GM12875 (cell line): Measurements from ENCODE around the gene VAV1.

Experiments
- H3K4me3 ChIP-seq: one replicate; pipeline ENCODE4 v1.5.1; 2011; ENCODE audit warnings: low read depth, low read length, control low read depth
- TF ChIP-seq, protein P1 (sequence below): IDR thresholded peaks from 2 replicates; pipeline ENCODE4 v1.5.1; 2011; ENCODE audit warnings: low read depth, mild to moderate bottlenecking, control low read depth, inconsistent platforms, low read length, moderate library complexity, borderline replicate concordance; ENCODE audit not compliant: insufficient read depth

The VAV1 gene

DNA sequence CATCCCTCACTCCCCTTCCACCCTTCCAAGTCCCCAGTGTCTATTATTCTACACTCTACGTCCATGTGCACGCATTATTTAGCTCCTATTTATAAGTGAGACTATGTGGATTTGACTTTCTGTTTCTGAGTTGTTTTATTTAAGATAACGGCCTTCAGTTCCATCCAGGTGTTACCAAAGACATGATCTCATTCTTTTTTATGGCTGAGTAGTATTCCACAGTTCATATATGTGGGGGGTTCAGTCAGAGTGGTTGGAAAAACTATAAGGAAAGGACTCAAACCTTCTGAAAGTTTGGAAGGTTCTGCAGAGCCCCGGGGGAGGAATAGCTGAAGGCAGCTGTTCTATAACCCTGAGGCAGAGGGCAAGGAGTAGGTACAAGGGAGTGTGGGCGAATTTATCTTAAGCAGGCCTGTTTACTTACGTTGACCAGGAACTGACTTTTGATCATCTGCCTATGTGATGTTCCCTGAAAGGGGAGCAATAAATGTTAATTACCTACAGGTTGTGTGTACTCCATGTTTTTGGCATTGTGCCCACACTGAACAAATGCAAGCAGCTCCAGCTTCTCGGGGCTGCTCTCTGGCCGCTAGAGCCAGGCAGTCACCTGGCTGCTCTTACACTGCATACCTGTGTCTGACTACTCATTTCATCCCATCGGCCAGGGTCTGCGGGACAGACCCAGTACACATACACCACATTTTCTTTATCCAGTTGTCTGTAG is 101.4 kb downstream of the VAV1 start:
- TF ChIP-seq, protein P1, sequence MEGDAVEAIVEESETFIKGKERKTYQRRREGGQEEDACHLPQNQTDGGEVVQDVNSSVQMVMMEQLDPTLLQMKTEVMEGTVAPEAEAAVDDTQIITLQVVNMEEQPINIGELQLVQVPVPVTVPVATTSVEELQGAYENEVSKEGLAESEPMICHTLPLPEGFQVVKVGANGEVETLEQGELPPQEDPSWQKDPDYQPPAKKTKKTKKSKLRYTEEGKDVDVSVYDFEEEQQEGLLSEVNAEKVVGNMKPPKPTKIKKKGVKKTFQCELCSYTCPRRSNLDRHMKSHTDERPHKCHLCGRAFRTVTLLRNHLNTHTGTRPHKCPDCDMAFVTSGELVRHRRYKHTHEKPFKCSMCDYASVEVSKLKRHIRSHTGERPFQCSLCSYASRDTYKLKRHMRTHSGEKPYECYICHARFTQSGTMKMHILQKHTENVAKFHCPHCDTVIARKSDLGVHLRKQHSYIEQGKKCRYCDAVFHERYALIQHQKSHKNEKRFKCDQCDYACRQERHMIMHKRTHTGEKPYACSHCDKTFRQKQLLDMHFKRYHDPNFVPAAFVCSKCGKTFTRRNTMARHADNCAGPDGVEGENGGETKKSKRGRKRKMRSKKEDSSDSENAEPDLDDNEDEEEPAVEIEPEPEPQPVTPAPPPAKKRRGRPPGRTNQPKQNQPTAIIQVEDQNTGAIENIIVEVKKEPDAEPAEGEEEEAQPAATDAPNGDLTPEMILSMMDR, result no peak

DNA sequence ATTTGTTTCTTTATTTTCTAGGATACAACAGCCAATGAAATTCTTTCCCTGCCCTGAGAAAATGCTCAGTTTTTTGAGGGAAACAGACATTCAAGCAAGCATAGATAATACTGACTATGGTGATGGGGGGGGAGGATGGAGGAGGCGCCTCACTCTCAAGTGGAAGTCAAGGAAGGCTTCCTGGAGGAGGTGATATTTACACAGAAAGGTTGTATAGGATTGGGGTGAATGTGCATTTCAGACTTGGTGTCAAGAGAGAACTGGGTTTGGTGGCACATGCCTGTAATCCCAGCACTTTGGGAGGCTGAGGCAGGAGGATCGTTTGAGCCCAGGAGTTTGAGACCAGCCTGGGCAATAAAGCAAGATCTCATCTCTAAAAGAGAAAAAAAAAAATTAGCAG is 102.7 kb downstream of the VAV1 start:
- TF ChIP-seq, protein P1, result no peak
- no peak overlapping the region for H3K4me3 ChIP-seq

More for the DNA sequence above, 101.4 kb downstream of the VAV1 start:
- no peak overlapping the region for H3K4me3 ChIP-seq

DNA sequence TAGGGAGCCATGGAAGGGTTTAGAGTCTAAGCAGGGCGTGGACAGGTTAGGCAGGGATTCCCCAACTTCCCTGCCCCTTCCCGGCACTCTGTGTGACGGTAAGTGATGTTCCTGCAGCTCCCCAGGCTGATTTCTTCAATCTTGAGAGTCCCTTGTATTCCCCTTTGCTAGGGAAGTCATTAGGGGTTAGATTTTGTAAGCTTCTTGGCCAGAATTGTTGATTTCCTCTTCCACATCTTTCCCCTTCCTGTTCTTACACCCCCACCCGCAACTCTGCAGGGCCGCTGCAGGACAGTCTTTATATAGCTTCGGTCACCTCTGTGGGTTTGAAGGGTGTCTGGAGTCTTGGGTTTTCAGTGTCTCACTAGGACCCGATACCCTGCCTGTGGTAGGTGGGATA is 104.2 kb downstream of the VAV1 start:
- TF ChIP-seq, protein P1, result no peak
- H3K4me3 ChIP-seq, result no peak overlapping the region

DNA sequence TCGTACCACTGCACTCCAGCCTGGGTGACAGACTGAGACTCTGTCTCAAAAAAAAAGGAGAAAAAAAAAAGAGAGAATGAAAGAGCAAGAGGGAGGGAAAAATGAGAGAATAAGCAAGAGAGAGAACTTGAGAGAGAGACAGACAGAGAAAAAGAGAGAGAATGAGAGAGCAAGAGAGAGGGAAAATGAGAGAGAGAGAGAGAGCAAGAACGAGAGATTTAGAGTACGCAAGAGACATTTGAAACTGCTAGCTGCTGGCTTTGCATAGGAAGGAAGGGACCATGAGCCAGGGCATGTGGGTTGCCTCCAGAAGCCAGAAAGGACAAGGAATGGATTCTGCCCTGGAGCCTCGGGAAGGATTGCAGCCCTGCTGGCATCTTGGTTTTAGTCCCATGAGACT is 105.3 kb downstream of the VAV1 start:
- TF ChIP-seq, protein P1, result no peak
- H3K4me3 ChIP-seq, result no peak overlapping the region

DNA sequence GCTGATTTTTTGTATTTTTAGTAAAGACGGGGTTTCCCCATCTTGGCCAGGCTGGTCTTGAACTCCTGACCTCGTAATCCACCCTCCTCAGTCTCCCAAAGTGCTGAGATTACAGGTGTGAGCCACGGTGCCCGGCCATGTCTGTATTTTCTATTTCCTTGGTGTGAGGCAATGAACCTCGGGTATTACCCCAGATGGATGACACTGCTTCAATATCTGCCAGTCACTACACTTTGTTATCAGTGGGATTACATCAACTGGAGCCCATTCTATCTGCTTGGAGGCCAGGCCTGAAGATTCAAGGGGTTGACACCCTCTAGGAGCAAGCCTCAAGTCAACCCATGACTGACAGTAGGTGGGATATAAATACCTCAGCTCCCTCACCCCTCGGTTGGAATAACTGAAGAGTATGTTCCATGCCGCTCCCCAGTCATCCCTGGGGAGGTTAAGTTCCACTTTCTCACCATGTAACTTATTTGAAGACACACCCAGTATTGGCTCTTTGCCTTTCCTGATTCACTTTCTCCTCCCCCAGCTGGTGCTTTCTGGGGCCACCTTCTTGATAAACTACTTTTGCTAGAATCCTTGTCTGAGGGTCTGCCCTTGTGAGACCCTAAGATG is 113.9 kb downstream of the VAV1 start:
- TF ChIP-seq, protein P1, result no peak

DNA sequence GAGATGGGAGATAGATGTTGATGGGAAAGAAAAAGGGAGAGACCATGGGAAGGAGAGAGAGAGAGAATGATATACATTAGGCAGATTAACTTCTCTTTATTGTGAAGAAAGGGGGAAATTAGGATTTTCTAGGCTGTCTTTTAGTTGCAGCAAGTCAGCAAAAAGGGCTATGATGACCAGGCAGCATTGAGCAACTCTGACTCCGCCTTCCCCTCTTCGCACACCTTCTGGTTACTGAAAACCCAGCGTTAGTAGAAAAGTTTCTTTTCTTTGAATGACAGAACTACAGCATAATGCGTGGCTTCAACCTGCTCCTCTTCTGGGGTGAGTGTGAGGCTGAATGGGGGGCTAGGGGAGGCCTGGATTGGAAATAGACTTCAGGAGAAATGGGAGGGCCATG is 114.8 kb downstream of the VAV1 start, which contains the start of gene ADGRE1:
Gene ADGRE1, plus strand, starts transcription at position 264 of the 400 bp plus-strand sequence. Its CDS starts 30 bp downstream, at position 294.
- no peak within 1 kb of the TSS for H3K4me3 ChIP-seq
- TF ChIP-seq, protein P1, result no peak

More for the DNA sequence above, 113.9 kb downstream of the VAV1 start:
- no peak overlapping the region for H3K4me3 ChIP-seq

DNA sequence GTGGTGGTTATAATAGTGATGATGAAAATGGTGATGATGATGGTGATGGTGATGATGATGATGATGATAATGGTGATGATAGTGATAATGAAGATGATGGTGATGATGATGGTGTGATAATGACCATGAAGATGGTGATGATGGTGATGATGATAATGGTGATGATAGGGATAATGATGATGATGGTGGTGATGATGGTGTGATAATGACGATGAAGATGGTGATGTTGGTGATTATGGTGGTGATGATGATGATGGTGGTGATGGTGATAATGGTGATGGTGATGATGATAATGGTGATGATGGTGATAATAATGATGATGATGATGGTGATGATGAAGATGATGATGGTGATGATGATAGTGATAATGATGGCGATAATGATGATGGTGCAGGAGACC is 116.5 kb downstream of the VAV1 start:
- TF ChIP-seq, protein P1, result no peak
- H3K4me3 ChIP-seq, result no peak overlapping the region
